LoVo (cell line): ENCODE data around the gene PRCD.

Experiments
- DNase-seq: peaks from one replicate; pipeline ENCODE4 v3.0.0-alpha.2; 2016; ENCODE audit warnings: low spot score

Gene PRCD

GRCh38 chr17:76570877-76571471, 31.1 kb downstream of the PRCD start:
- no peak for DNase-seq

GRCh38 chr17:76572201-76572910, 32.5 kb downstream of the PRCD start:
- no peak for DNase-seq

- DNase-seq = no peak
Measured at GRCh38 chr17:76573096-76573495, 33.3 kb downstream of the PRCD start.

GRCh38 chr17:76574166-76574565, 34.3 kb downstream of the PRCD start:
- no peak for DNase-seq

GRCh38 chr17:76575570-76575969, 35.7 kb downstream of the PRCD start:
- DNase-seq = no peak

GRCh38 chr17:76576189-76576588, 36.3 kb downstream of the PRCD start:
- DNase-seq = no peak

GRCh38 chr17:76577876-76578275, 38.0 kb downstream of the PRCD start:
- no peak for DNase-seq

- no peak for DNase-seq
Measured at GRCh38 chr17:76578376-76578775, 38.5 kb downstream of the PRCD start.

- DNase-seq = no peak
Measured at GRCh38 chr17:76579281-76579680, 39.4 kb downstream of the PRCD start.

- no peak for DNase-seq
Measured at GRCh38 chr17:76581515-76581914, 41.7 kb downstream of the PRCD start.

- no peak for DNase-seq
Measured at GRCh38 chr17:76582660-76583059, 42.8 kb downstream of the PRCD start.

GRCh38 chr17:76584427-76585032, 44.7 kb downstream of the PRCD start:
- DNase-seq = no peak

GRCh38 chr17:76585033-76585648, 45.3 kb downstream of the PRCD start:
- no peak for DNase-seq

- peak; percentile 68 for DNase-seq
Measured at GRCh38 chr17:76585649-76586593, 46.1 kb downstream of the PRCD start, which contains the start of gene ST6GALNAC2. TSS of gene ST6GALNAC2 (minus strand) at chr17:76585860. CDS start at chr17:76585808, 52 bp downstream.

- DNase-seq = no peak
Measured at GRCh38 chr17:76586741-76587487, 47.1 kb downstream of the PRCD start.

GRCh38 chr17:76588182-76588581, 48.3 kb downstream of the PRCD start:
- DNase-seq = no peak

- peak; percentile 27 for DNase-seq
Measured at GRCh38 chr17:76593384-76593826, 53.6 kb downstream of the PRCD start.

GRCh38 chr17:76593959-76594358, 54.1 kb downstream of the PRCD start:
- DNase-seq = no peak

GRCh38 chr17:76594690-76595089, 54.8 kb downstream of the PRCD start:
- no peak for DNase-seq
